GM19372 (cell line): Measurements from ENCODE around the gene KIF3B.
A peak's percentile ranks its signal among the peaks of the same experiment; 100 is the strongest.

Source experiments
- ATAC-seq: cut with Tn5 transposase; IDR thresholded peaks from one replicate; pipeline ENCODE4 v1.9.1; 2021; ENCODE audit warnings: mild to moderate bottlenecking, low read depth, moderate library complexity; ENCODE audit not compliant: unreplicated experiment

KIF3B gene

DNA sequence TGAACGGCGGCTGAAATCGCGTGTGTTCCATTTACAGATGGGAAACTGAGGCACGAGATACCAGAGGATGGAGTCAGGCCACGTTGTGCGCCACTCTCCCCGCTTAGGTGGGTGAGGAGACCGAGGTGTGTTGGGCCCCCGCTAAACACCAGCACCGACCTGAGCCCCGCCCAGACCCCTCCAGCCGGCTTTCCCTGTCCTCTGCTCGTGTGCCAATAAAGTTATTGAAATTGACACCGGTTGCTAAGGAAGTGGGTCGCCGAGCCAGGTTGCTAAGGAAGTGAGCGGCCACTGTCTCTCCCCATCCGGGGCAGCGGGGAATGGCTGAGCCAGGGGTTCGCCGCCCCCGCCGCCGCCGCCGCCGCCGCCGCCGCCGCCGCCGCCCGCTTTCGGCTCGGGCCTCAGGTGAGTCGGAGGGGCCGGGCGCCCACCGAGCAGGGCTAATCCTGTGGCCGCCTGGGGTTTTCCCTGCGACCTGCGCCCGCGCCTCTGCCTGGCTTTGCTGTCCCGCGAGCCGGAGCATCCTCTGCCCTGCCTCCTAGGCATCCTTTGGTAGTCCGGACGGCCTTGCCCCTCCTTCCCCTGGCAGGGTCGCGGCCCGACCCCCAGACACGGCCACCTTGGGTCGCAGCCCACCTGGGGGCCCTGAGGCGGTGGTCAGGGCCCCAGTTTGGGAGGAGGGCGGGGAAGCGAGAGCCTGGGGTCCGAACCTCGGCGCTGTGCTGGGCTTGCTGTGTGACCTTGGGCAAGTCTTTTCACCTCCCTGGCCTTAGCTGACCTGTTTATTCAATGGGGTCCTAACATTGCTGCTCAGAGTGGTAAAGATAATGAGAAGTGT, at the start of gene KIF3B:
Gene KIF3B (plus strand): TSS at position 291 of the 838 bp plus-strand sequence. CDS start 32,127 bp downstream, outside the sequence.
- peak; percentile 80 for ATAC-seq

DNA sequence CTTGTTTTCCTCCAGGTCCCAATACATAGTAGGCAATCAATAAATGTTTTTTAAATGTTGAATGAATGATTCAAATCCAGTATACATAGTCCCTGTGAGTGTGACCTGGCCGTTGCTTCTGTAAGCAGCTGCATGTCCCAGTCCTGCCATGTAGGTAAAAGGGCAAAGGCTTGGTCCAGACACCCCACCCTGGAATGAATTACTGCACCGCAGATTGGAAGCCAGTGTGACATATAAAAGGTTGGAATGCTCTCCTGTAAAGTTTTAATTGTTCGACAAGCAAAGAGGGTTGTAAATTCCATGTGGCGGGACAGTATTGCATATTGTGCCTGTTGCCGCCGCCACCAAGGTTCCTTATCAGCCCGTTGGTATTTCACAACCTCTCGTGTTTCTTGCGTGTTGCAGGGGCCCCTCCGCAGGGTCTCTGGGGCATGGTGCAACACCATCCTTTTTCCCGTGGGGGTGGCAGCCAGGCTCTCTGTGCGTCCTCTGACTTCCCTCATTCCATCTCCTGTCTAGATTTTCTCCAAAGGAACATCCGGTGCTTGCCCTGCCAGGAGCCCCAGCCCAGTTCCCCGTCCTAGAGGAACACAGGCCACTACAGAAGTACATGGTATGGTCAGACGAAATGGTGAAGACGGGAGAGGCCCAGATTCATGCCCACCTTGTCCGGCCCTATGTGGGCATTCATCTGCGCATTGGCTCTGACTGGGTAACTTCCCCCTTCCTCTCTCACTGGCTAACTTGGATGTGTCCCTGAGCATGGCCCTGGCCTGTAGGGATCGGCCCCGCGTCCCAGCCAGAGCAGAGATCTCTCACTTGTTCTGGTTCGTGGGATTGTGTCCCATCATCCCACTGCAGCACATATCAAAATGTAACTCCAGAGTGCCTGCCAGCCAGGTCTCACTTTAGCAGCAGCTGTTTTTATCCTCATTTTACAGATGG, 49.4 kb upstream of the KIF3B start:
- ATAC-seq: no peak

DNA sequence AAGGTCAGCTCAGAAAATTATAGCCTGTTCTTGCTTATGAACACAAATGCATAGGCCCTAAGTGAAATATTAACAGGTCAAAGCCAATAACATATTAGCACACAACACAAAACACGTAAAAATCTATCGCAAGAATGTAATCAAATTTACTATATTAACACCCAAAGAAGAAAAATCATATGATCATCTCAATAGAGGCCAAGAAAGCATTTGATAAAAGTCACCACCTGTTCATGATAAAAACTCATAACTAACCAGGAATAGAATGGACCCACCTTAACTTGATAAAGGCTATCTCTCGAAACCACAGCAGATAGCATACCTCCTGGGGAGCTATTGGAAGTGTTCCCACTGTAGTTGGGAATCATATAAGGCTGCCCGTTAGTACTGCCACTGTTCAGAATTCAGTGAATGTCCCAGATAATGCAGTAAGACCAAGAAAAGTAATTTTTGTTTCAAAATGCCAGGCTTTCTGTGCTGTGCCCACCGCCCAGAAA, 48.2 kb upstream of the KIF3B start:
- ATAC-seq: no peak

DNA sequence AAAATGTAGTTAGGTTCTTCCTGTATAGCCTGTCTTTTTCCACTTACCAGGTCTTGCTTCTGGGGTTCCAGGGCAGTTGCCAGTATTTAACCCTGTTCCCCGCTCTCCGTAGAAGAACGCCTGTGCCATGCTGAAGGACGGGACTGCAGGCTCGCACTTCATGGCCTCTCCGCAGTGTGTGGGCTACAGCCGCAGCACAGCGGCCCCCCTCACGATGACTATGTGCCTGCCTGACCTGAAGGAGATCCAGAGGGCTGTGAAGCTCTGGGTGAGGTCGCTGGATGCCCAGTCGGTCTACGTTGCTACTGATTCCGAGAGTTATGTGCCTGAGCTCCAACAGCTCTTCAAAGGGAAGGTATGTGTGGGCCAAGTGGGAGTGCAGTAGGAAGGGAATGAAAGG, 46.7 kb upstream of the KIF3B start:
- ATAC-seq: no peak

- ATAC-seq: no peak
Observed at GRCh38 chr20:32231245-32231644, 46.2 kb upstream of the KIF3B start.

GRCh38 chr20:32231847-32232246, 45.6 kb upstream of the KIF3B start:
- no peak for ATAC-seq

- ATAC-seq: no peak
Observed at GRCh38 chr20:32232326-32232886, 45.0 kb upstream of the KIF3B start.

DNA sequence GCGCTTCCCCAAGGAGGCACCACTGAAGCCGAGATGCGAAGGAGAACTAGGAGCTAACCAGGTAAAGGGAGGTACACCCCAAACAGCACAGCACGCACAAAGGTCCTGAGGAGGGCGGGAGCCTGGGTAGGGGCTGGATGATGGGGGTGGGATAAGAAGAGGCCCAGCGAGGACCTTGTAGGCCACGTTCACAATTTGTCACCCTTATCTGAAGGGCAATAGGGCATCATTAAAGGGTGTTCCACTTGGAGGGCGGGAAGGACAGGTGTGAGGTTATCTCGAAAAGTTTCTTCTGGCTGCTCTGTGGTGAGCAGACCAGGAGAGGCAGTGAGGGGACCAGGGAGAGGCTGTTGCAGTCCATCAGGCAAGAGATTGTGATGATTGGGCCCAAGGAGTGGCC, 44.2 kb upstream of the KIF3B start:
- ATAC-seq: no peak

DNA sequence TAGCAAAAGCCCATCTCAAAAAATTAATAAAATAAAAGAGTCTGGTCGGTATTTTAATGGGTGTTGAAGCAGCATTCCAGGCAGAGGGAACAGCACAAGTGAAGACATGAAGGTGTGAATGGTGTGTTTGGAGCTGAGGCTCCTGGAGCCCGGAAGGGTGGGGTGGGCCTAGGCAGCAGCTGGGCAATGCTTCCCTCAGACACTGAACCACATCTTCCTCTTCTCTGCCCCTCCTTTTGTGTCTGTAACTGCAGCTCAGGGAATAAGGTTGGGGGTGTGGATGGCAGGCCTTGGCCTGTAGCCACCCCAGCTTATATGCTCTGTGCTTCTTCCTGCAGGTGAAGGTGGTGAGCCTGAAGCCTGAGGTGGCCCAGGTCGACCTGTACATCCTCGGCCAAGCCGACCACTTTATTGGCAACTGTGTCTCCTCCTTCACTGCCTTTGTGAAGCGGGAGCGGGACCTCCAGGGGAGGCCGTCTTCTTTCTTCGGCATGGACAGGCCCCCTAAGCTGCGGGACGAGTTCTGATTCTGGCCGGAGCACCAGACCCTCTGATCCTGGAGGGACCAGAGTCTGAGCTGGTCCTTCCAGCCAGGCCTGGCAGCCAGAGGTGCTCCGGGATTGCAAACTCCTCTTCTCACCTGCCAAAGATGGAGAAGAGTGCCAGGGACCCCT, 43.2 kb upstream of the KIF3B start:
- no peak for ATAC-seq

GRCh38 chr20:32235331-32236047, 42.0 kb upstream of the KIF3B start:
- no peak for ATAC-seq

GRCh38 chr20:32236048-32236533, 41.4 kb upstream of the KIF3B start:
- ATAC-seq: no peak

- ATAC-seq: no peak
Observed at GRCh38 chr20:32236819-32237218, 40.6 kb upstream of the KIF3B start.

DNA sequence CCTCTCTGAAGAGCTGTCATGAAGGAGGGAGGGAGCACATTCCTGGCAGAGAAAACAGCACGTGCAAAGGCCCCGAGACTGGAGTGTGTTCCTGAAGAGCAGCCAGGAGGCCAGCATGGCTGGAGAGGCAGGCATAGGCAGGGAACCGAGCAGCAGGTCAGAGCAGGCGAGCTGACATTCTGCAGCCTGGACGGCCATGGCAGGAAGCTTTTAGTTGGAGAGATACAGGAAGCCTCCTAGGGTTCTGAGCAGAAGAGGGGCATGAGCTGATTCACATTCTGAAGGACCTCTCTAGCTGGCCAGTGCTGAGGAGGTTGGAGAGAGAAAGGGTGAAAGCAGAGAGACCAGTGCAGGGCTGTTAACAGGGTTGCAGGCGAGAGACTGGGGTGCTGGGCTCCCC, 40.0 kb upstream of the KIF3B start:
- ATAC-seq: no peak

DNA sequence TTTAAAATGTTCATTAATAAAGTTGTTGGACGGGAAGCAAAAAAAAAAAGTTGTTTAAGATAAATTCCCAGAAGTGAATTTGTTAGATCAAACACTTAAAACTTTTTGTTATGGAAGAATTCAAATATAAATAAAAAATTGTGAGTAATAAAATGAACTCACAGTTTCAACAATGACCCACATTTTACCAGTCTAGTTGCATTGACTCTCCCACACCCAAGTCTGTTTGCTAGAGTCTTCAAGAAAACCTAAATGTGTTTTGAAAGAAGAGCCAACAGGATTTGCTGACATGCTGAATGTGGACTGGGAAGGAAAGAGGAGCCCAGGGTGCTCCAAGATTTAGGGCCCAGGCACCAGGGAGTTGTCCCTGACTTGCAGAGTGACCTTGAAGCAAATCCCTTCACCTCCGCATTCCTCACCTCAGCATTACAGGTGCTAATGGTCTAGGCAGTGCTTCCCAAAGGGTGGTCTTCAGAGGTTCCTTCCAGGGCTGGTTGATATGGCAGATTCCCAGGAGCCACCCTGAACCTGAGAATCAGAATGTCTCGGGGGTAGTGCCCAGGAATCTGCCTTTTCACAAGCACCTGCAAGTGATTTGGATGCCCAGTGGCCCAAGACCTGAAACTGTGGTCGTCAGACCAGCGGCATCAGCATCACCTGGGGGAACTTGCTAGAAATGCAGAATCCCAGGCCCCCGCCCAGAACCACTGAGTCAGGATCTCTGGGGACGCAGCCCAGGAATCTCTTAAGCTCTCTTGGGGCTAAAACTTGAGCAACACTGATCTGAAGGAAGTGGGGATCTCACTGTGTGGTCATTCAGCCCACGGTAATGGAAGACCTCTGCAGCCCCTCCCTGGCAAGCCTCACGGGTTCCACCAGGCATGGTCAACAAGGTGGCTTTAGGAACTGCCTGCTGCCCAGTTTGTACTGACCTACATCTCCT, 38.7 kb upstream of the KIF3B start:
- no peak for ATAC-seq

GRCh38 chr20:32240205-32240604, 37.2 kb upstream of the KIF3B start:
- ATAC-seq: no peak

DNA sequence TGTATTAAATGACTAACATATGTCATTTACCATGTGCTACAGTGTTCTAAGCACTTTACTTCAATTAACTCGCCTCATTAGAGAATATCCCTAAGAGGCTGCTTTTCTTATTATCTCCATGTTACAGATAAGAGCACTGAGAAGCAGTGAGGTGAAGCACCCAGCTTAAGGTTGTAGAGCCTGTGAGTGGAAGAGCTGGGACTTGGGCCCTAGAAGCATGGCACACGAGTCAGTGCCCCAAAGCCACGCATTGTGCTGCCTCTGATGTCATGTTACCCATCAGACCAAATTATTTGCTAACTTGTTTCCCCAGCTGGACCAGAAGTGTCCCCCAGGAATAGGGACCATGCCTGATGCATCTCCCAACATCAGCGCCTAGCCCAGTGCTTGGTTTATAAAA, 35.6 kb upstream of the KIF3B start:
- ATAC-seq: no peak

DNA sequence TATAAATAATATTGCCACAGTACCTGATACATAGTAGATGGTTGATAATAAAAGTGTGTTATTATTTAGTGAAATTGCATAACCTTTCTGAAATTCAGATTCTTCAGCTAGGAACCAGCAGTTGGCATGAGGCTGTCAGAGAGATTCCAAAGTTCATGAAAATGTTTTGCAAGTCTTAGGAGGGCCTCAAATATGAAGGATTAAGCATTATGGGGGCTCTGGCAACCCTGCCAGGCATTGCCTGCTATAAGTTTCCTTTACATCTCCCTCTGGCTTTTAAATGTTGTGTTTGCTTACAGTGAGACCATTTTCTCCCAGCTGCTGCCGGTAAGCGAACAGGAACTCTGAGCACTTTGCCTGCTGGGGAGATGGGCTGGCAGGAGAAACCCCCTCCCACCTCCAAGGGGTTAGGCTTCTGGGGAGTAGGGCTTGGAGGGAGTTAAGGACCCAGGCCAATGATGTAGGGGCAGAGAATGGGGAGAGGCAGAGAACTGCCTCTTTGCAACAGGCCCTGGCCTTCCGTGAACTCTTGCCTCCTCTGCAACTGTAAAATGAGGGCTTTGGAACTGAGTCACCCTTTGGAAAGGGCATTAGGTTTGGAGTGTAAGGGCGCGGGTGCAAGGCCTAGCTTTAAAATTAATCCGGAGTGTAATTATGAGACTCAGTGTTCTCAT, 33.2 kb upstream of the KIF3B start:
- no peak for ATAC-seq

- ATAC-seq: no peak
Observed at GRCh38 chr20:32244959-32245358, 32.5 kb upstream of the KIF3B start.
